ENCODE measurements around the gene UNC5C.

DNA sequence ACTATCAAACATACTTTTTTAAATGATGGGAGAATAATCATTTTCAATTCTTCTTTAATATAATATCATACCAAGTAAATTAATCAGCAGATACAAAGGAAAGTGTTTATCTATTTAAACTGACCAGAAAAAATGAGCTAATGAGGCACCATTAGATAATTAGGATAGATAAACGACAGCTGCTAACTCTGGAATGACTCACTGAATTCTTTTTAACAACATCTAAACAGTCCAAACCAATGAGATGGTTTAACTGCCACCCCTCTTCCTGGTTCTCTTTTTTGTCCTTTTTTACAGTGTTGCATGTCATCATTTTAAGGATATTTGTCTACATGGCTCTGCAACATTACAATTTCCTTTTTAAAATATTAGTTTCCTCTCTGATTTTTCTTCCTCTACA, 41.6 kb downstream of the UNC5C start:
- TF ChIP-seq, protein P1, sequence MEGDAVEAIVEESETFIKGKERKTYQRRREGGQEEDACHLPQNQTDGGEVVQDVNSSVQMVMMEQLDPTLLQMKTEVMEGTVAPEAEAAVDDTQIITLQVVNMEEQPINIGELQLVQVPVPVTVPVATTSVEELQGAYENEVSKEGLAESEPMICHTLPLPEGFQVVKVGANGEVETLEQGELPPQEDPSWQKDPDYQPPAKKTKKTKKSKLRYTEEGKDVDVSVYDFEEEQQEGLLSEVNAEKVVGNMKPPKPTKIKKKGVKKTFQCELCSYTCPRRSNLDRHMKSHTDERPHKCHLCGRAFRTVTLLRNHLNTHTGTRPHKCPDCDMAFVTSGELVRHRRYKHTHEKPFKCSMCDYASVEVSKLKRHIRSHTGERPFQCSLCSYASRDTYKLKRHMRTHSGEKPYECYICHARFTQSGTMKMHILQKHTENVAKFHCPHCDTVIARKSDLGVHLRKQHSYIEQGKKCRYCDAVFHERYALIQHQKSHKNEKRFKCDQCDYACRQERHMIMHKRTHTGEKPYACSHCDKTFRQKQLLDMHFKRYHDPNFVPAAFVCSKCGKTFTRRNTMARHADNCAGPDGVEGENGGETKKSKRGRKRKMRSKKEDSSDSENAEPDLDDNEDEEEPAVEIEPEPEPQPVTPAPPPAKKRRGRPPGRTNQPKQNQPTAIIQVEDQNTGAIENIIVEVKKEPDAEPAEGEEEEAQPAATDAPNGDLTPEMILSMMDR (IDR thresholded peaks at IDR 0.05 in 8 of 11, conservative IDR thresholded peaks at IDR 0.05 in 3 of 11): no peak
- TF ChIP-seq POLR2A (IDR thresholded peaks at IDR 0.05): no peak

Measured in spleen (tissue), 7 donors.